Stomach (tissue), 4 donors: ENCODE data around the gene NANOS1.

ENCODE experiments used
- CTCF ChIP-seq, 7 experiments: fragments of 450-650 bp in 4 of 7; fragments of 200-600 bp in 3 of 7; sonication (generic) in 3 of 7; IDR thresholded peaks; one replicate each; pipeline ENCODE4 v1.5.1; 2016 to 2019; ENCODE audit warnings: antibody characterized with exemption in 7 of 7, control low read depth in 2 of 7, mild to moderate bottlenecking in 1 of 7
- EP300 ChIP-seq: sonication (generic); formaldehyde crosslinking; IDR thresholded peaks from one replicate; pipeline ENCODE4 v1.6.1; 2017; ENCODE audit warnings: antibody characterized with exemption
- POLR2A ChIP-seq, 4 donors: fragments of 450-650 bp; IDR thresholded peaks; one replicate each; pipeline ENCODE4 v1.6.1; 2016; ENCODE audit warnings: antibody characterized with exemption in 4 of 4, control low read depth in 2 of 4, mild to moderate bottlenecking in 1 of 4, moderate library complexity in 1 of 4
- POLR2AphosphoS5 ChIP-seq, 3 donors: sonication (generic); formaldehyde crosslinking; IDR thresholded peaks; one replicate each; pipeline ENCODE4 v1.6.1; 2016; ENCODE audit warnings: antibody characterized with exemption in 3 of 3

DNA sequence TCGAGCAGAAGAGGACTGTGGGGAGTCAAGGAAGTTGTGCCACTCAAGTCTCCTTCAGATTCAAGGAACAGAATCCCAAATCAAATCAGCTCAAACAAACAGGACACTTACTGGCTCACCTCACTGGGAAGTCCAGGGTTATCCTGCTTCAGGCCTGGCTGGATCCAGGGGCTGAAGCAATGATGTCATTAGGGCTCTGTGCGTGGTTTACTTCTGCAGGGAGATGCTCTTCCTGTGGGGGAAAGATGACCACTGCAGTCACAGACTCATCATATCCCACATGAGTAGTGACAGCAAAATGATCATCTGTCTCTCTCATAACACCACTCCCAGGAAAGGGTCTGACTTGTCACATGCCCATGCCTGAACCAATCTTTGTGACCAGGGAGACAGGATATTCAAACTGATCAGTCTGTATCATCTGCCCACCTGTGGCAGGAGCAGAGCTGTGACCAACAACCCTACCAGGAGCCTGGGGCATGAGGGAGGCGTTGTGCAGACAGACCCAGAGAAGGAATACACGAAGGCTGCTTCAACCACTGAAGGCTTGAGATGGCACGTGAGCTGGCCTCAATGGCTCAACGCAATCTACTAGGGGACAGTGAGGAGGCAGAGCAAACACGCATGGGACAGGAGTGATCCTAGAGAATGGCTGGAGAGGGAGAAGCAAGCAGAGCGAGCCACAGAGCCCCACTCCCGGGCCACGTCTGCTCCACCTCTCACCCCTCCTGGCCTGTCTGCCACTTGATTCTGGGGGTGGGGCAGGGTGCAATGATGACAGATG lies 27.6 kb upstream of the NANOS1 start:
- TF ChIP-seq CTCF (IDR thresholded peaks at IDR 0.05) (no peak), EP300 (no peak), POLR2A (IDR thresholded peaks at IDR 0.05) (no peak), POLR2AphosphoS5 (IDR thresholded peaks at IDR 0.05) (no peak)
